GM18858 (cell line): Measurements from ENCODE around the gene PODN.

Source experiments
- ATAC-seq: cut with Tn5 transposase; IDR thresholded peaks from one replicate; pipeline ENCODE4 v1.9.1; 2021; ENCODE audit not compliant: unreplicated experiment

The PODN gene

DNA sequence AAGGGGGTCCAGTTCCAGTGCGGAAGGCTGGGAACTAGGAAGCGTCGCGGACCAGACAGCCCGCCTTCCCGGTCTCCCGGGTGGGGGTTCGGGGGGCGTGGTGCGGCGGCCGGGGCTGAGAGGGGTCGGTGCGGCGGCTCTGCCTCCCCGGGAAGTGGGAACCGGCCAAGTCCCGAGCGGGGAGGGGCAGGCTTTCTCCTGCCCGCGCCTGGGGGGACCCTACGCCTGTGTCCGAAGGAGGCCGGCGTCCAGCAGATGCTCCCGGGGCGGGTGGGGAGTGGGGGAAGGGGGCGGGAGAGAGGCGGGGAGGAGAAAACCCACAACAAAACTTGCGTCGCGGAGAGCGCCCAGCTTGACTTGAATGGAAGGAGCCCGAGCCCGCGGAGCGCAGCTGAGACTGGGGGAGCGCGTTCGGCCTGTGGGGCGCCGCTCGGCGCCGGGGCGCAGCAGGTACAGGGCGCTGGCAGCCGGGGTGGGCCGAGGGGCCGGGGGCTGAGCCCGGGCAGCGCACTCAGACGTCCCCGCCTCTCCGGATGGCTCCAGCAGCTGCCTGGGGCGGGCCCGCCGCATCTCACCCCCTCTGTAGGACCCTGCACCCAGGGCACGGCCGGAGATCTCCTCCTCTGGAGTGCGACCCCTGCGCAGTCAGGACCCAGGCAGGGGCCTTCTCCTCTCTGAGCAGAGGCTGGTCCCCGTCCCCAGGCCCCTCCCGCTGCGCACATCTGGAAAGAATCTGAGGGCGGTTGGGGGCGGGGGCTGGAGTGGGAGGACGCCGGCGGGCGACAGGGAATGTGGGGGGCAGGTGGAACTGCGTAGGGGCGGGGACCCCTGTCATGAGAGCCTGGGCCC is at the start of gene PODN:
TSS of gene PODN (plus strand) at position 355 of the 849 bp plus-strand sequence. CDS start 7,643 bp downstream, outside the sequence.
- ATAC-seq: no peak

DNA sequence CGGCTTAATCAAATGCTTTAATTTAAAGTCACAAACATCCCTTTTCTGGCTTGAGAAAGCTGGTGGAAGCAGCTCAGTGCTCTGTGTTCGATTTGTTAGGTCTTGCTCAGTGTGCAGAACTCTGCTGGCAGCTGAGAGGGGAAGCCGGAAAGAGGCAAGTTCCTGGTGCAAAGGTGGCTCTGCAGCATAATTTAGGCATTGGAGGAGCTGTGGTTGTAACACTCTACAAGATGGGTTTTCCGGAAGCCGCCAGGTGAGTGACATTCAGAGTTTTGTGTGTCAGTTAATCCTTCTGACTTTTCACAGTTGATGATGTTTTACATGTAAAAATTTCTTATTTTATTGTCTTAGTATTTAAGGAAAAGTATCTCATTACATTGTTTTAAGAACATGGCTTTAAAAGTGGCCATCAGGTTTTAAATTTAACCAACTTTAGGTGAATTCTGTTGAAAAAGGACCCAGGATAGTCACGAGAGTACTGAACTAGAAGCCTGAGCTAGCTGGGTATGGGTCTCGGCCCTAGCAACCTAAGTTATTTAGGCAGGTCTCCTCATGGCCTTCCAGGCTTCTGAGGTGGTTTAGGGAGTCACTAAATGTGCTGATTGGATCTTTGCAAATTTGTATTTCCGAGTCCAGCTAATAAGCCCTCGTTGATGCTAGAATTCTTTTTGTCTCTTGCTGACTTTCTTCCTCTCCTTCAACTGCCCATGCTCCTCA is 47.1 kb upstream of the PODN start:
- ATAC-seq: peak; percentile 65

DNA sequence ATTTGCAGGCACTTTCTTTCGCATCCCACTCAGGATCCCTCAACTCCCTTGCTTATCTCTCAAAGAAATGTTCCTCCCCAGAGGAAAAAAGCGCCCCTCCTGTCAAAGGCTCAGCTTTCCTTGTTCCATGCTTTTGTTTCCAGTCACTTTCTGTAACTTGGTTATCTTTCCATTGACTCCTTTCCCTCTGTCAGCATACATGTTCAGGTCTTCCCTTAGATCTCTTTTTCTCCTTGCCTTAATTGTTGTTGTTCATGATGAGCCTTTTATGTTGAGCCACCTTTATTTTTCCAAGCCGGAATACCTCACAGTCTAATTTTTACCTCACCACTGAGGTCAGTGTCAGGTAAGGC is 46.5 kb upstream of the PODN start:
- no peak for ATAC-seq

DNA sequence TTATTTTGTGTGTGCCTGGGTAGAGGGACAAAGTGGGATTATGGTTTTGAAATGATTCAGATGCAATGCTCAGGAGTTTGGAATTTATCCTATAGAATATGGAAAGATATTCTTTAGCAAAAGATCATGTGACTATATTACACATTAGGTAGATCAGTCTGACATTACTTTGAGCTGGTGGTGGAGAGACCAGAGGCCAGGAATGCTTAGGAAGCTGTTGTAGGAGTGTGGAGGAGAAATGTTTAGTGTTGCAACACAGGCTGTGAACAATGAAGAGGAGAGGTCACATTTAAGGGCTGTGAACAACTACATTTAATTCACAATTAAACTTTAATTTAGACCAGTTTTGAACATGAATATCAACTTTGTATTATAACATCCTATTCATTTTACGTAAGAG is 45.3 kb upstream of the PODN start:
- no peak for ATAC-seq

DNA sequence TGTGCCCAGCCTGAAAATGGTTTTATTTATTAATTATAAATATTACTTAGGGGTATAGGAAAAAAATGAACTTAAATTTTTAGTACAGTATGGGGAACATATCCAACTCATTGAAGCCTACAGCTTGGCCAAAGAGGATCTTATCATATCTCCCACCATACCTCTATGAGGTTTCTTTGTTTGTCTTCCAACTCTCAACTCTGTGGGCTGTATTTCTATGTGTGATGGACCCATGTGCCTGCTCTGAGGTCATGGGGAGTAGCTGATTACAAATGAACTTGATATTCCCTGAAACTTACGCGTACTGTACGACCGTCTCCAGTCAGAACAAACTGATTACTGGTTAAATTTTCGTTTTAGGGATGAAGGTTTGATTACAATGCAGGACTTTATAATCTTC is 41.4 kb upstream of the PODN start:
- no peak for ATAC-seq

- ATAC-seq: no peak
These were observed 39.8 kb upstream of the PODN start for GRCh38 chr1:53022179-53022578.

- no peak for ATAC-seq
These were observed 38.5 kb upstream of the PODN start for GRCh38 chr1:53023546-53023945.

DNA sequence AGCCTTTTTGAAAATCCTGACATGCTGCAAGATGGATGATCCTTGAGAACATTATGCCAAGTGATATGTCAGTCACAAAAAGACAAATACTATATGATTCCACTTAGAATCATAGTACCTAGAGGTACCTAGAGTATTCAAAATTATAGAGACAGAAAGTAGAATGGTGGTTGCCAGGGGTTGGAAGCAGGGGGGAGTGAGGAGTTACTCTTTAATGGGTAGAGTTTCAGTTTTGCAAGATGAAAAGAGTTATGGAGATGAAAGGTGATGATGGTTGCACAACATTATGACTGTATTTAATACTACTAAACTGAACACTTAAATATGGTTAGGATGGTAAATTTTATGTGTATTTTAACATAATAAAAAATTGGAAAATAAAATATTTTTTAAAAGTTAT is 37.9 kb upstream of the PODN start:
- no peak for ATAC-seq

DNA sequence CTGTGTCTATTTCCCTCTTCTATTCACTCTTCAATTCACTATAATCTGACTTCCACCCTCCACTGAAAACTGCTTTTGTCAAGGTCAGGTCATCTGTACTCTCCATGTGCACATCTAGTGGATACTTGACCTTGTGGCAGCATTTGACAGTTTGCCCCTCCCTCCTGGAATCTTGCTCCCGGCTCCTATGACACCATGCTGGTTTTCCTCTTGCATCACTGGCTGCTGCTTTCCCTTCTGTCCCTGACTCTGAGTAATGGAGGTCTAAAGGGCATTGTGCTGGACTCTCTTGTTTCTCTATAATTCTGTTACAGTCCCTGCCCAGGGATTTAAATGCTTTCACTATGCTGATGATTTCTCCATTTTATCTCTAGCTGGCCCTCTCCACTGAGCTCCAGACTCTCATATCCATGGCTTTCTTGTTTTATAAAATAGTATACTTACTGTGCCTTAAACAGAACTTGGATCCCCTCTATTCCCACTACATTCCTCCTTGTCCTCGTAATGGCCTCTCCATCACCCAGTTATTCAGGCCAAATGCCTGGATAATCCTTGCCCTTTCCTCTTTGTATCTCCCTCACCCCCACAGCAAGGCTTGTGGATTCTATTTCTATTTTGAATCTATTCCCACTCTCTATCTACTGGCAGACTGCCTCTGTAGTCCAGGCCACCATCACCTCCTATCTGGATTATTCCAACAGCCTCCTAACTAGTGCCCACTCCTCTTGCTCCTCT is 36.8 kb upstream of the PODN start:
- ATAC-seq: no peak

- ATAC-seq: no peak
These were observed 36.3 kb upstream of the PODN start for GRCh38 chr1:53025769-53026112.

DNA sequence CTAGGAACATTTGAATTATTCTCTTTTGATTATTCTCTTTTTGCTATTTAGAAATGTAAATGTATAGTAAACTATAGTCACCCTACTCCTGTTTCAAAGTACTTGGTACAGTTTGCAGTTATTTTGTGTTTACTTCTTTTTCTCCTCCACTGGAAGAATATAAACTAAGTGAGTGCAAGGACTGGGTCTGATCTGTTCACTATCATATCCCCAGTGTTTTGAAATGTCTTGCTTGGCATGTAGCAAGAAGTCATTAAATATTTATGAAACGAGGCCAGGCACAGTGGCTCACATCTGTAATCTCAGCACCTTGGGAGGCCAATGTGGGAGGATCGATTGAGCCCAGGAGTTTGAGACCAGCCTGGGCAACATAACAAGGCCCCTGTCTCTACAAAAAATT is 35.8 kb upstream of the PODN start:
- no peak for ATAC-seq

DNA sequence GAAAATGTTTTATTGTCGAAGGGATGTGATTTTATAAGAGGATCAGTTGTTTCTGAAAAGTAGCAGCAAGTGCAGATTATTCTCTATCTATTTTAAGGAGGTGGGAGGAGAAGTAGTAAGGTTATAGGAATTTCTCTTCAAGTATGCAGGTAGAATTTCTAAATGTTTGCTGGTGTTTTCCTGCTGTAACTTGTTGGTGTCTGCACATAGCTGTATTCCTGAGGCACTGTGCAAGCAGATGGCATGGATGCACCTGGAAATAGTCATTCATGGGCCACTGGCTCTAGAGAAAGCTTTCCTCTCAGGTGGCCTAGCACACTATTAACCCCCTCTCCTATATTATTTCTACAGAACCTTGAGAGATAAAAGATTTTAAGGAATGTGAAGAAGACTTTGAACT is 30.3 kb upstream of the PODN start:
- no peak for ATAC-seq

DNA sequence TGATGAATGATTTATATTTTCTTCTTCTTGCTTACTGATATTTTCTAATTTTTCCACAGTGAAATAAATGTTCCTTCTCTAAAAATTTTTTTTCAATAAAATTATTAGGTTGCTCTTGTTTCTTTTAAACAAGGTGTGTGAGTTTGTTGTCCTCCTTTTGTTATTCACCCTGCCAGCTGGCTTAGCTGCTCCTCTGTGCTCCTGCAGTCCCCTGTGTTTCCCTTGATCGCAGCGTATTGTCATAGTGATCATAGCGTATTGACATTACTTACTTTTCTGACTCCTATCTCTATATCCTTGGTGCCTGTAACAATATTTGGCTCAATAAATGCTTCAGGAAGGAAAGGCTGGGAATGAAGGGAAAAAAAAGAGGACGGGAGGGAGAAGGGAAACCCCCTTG is 24.9 kb upstream of the PODN start:
- no peak for ATAC-seq

DNA sequence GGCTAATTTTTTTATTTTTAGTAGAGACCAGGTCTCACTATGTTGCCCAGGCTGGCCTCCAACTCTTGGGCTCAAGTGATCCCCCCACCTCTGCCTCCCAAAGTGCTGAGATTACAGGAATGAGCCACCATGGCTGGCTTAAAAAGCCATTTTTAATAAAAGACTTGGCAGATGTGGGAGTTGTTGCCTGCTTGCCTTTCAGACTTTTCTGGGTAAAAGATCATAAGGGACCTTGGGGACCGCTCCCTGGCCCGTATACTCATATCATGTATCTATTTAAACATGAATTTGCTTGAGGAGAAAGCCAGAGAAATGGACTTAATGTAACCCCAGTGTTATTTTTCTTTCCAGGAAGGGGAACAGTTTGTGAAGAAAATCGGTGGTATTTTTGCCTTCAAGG is 23.4 kb upstream of the PODN start:
- ATAC-seq: no peak

DNA sequence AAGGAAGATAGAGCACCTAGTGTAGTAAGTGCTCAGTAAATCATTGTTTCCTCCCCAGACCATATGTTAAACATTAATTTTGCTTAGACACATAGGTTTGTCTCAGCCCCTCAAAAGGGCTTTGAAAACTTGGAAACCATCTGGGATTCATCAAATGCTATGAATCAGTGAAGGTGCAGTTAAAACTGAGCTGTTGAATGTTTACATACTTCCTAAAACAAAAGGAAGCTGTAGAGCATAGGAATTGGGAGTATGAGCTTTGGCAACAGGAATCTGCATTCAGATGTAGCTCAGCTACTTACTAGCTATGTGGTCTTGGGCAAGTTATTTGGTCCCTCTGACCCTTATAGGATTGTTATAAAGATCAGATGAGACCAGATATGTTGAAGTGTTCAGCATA is 18.7 kb upstream of the PODN start:
- no peak for ATAC-seq

- ATAC-seq: no peak
These were observed 17.1 kb upstream of the PODN start for GRCh38 chr1:53044926-53045325.

- ATAC-seq: no peak
These were observed 15.1 kb upstream of the PODN start for GRCh38 chr1:53046930-53047329.

GRCh38 chr1:53047737-53048736 is 14.0 kb upstream of the PODN start:
- no peak for ATAC-seq

DNA sequence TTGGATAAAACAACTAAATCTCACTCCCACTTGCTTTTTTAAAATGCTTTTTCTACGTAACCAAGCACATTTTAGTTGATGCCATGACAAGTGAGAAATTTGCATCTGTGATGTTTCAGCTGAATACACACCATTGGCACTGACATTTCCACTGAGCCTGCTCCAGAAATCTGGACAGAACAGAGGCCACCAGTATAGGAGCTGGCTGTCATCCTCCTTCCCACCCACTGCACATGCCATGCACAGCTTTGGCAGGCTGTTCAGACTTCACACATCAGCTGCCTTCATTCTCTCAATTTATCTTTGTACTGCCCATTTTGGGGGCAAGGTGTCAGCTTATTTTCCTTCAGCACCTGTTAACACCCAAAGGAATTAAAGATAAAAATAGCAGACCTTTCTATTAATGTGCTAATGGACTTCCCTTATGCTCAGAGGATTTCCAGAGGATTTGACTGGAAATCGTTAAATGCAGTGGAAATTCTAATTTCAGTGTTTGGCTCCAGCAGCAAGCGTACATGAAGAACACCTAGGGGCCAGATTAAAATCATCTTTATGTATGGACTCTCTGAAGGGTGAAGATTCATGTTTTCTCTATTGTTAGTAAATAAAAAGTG is 12.9 kb upstream of the PODN start:
- ATAC-seq: no peak

DNA sequence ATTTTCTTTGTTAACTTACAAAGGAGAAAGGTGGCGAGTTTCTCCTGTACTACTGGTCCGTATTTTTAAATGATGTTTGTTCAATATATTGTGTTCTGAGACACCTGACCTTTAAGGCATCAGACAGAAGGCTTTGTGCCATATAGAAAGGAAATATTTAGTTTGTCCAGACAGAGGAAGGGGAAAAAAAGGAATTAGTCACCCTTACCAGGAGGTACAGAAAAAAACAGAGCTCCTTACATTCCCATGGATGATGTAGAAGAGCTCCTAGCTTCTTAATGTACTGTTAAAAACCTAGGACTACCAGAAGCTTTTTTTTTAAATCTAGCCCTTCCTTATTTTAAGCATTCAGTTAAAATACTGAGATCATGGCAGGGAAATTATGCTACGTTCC is 12.4 kb upstream of the PODN start:
- no peak for ATAC-seq
